AG09309 (cell line): ENCODE results near the gene ACTN1.

Experiments used
- DNase-seq: peaks from one replicate; pipeline ENCODE4 v3.0.0-alpha.2; 2010; ENCODE audit warnings: low read depth
- H3K4me3 ChIP-seq: 2 replicates; pipeline ENCODE4 v1.5.1; 2011; ENCODE audit warnings: mild to moderate bottlenecking, low read depth, low read length, moderate library complexity; ENCODE audit not compliant: control insufficient read depth
- TF ChIP-seq, protein P1 (sequence below): IDR thresholded peaks from 2 replicates; pipeline ENCODE4 v1.5.1; 2011; ENCODE audit warnings: mild to moderate bottlenecking, low read depth, low read length, inconsistent platforms; ENCODE audit not compliant: insufficient read depth, control insufficient read depth; ENCODE audit errors: missing control alignments

The ACTN1 gene

GRCh38 chr14:68940614-68941185 is 38.4 kb downstream of the ACTN1 start:
- DNase-seq, result no peak
- no peak overlapping the region for H3K4me3 ChIP-seq
- TF ChIP-seq, protein P1, sequence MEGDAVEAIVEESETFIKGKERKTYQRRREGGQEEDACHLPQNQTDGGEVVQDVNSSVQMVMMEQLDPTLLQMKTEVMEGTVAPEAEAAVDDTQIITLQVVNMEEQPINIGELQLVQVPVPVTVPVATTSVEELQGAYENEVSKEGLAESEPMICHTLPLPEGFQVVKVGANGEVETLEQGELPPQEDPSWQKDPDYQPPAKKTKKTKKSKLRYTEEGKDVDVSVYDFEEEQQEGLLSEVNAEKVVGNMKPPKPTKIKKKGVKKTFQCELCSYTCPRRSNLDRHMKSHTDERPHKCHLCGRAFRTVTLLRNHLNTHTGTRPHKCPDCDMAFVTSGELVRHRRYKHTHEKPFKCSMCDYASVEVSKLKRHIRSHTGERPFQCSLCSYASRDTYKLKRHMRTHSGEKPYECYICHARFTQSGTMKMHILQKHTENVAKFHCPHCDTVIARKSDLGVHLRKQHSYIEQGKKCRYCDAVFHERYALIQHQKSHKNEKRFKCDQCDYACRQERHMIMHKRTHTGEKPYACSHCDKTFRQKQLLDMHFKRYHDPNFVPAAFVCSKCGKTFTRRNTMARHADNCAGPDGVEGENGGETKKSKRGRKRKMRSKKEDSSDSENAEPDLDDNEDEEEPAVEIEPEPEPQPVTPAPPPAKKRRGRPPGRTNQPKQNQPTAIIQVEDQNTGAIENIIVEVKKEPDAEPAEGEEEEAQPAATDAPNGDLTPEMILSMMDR, result no peak

DNA sequence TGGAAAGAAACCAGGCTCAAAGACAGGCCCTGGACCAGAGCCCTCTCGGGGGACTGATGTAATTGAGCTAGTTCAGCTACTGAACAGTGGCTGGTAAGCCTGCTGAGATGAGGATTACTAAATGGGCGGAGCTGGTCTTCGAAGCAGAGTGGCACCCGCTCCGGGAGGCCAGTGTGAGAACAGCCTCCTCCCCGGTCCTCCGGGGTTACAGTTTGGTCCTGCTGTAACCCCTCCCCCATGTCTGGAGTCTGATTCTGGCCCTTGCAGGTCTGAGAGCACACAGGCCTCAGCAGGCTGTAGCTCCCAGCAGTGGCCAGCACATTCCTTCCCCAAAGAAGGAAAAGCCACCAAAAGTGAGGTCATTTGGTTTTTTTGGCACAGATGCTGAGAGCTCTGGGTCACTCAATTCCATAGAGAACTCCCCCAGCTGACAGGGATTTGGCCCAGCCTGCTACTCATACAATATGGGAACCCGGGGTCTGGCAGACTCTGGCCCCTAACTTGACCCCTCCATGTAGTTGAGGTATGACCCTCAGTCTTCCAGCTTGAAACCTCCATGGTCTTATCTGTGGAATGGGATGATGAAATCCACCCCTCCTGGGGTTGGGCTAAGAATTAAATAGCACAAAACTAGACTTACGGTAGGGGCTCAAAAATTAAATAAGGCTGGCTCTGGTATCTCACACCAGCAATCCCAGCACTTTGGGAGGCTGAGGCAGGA is 39.0 kb downstream of the ACTN1 start:
- TF ChIP-seq, protein P1, result no peak
- no peak overlapping the region for H3K4me3 ChIP-seq
- peak; percentile 87 for DNase-seq

DNA sequence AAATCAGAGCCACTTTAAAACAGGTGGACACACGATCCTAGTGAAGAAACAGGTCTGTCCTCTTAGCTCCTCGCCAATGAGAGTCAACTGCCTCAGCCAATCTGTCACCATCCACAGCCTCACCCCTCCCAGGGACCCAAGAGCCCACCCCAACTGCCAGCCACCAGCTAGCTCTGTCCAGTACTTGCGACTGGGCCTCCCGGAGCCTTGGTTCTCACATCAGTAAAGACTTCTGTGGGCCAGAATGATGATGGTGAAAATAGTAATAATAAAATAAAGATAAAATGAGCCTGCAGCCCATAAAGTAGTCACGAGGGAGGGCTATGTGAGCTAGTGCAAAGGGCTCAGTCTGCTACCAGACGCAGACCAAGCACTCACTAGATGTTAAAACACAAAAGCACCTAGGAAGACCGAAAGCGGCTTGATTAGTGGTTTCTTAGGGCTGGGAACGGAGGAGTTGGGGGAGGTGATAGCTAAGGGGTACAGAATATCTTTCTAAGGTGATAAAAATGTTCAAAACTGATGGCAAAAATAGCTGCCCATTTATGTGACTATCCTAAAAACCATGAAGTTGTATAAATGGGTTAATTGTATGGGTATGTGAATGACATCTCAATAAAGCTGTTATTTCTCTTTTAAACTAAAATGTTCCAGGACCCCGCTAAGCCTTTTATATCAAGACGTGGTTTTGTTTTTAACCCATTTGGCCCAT is 39.8 kb downstream of the ACTN1 start:
- no peak for DNase-seq
- TF ChIP-seq, protein P1, result no peak
- no peak overlapping the region for H3K4me3 ChIP-seq

DNA sequence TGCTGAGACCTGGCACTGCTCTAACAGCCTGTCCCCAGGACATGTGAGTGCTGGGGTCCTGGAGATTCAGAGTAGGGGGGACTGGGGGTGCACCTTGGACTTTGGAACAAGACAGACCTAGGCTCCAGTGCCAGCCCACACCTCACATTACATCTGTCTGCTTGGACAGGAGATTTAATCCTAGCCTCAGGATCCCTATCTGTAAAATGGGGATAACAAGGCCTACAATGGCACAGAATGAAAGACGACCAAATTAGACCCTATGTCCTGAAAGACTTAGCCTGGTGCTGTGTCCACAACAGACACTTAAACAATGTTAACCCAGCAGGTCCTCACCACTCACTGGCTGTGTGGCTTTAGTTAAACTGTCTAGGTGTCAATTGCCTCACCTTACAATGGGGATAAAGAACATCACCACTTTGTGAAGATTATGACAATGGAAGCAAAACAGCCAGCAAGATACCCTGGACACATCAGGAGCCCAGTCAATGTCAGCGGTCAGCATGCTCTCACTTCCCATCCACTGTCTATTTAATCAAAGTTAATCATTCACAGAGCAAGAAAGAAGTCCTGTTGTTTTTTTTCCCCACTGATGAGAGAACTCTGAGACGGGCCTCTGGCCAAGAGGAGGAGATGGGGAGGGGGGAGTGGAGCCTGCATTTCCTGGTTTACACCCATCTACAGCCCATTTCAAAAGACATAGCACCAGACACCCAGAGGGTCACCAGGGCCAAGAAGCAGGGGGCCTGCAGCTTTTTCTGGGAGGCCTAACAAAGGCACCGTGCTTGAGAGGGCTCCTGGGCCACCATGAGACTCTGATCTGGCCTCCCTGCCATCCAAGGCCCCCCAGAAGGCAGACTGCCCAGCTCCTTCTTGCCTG is 40.6 kb downstream of the ACTN1 start:
- TF ChIP-seq, protein P1, result no peak
- no peak for DNase-seq

GRCh38 chr14:68937471-68938270 is 41.4 kb downstream of the ACTN1 start:
- no peak for DNase-seq
- TF ChIP-seq, protein P1, result peak; percentile 23
- no peak overlapping the region for H3K4me3 ChIP-seq

More for the DNA sequence above, 40.6 kb downstream of the ACTN1 start:
- no peak overlapping the region for H3K4me3 ChIP-seq
